Right lobe of liver (tissue), 6 donors: ENCODE measurements around the gene MAP3K4. TPM values are rescaled to one million over a fixed set of nuclear protein-coding genes. Genes with fewer than 3 reads are reported as not detected.
"Not testable (repeated sequence)": the region's sequence is repeated elsewhere in the genome, so short reads cannot be mapped to it uniquely, and the experiment has no call there.

Experiments used
- ATAC-seq, 4 donors: fragments of 200-7000 bp; cut with Tn5 transposase; one replicate each; pipeline ENCODE4 v1.9.1; 2020; ENCODE audit warnings: mild to moderate bottlenecking in 4 of 4, moderate library complexity in 4 of 4
- DNase-seq, 3 donors: peaks; one replicate each; pipeline ENCODE4 v3.0.0-alpha.2; 2020
- H3K27ac ChIP-seq, 3 donors: fragments of 200-600 bp; one replicate each; pipeline ENCODE4 v1.8.0; 2022
- H3K27me3 ChIP-seq, 2 donors: fragments of 200-600 bp; one replicate each; pipeline ENCODE4 v1.8.0; 2022
- H3K36me3 ChIP-seq, 4 donors: fragments of 200-600 bp; sonication (generic) in 1 of 4; one replicate each; pipeline versions ENCODE4 v1.5.1 to v1.8.0; 2017 to 2022; ENCODE audit warnings: control low read depth in 1 of 4
- H3K4me1 ChIP-seq, 4 donors: fragments of 200-600 bp; sonication (generic) in 1 of 4; one replicate each; pipeline versions ENCODE4 v1.5.1 to v1.8.0; 2017 to 2022; ENCODE audit warnings: control low read depth in 1 of 4
- H3K4me3 ChIP-seq, 3 donors: fragments of 200-600 bp; one replicate each; pipeline ENCODE4 v1.8.0; 2022
- H3K9me3 ChIP-seq, 4 donors: fragments of 200-600 bp; sonication (generic) in 1 of 4; one replicate each; pipeline versions ENCODE4 v1.5.1 to v1.8.0; 2017 to 2022; ENCODE audit warnings: control low read depth in 1 of 4
- CTCF ChIP-seq, 4 donors: fragments of 200-600 bp in 3 of 4; fragments of 450-650 bp in 1 of 4; IDR thresholded peaks; one replicate each; pipeline versions ENCODE4 v1.5.1 to v1.8.0; 2016 to 2022; ENCODE audit warnings: antibody characterized with exemption in 4 of 4, mild to moderate bottlenecking in 2 of 4
- POLR2A ChIP-seq: fragments of 450-650 bp; IDR thresholded peaks from one replicate; pipeline ENCODE4 v1.6.1; 2017; ENCODE audit warnings: antibody characterized with exemption, mild to moderate bottlenecking
- WGBS: methylation state at CpG from one replicate; pipeline ENCODE4 v1.1.6; 2018; ENCODE audit warnings: low coverage, low lambda C conversion rate; ENCODE audit not compliant: insufficient coverage; ENCODE audit errors: missing lambda C conversion rate; 5-methylcytosine and 5-hydroxymethylcytosine counted together
- intact Hi-C, 2 donors: fragments of 100-400 bp; cut with DNase I; formaldehyde crosslinking; loops; one replicate each; pipeline versions ENCODE4 v1.11.2 to v1.14.1; 2022
- total RNA-seq, 6 experiments: library from RNA; depleted of rRNA in 2 of 6; stranded (reverse); fragments of >200 nt in 2 of 6; fragmentation: NEBNext Ultra II Directional in 3 of 6; extraction: Animal tissue kit (Norgen Biotek cat#: 25700) in 3 of 6; gene quantifications; one replicate each; pipeline versions ENCODE4 v1.1.0 to v1.2.4, GENCODE V29; 2016 to 2023
- donor health status: DM: no; HTN: yes; CAD: no.
- donor health status: DM: no; HTN: no; CAD: no.
- donor health status: DM: no; HTN: no; CAD: no.
- donor health status: DM: no; HTN: yes; CAD: no.
- donor health status: DM: no; HTN: yes; CAD: no.

Gene MAP3K4
- total RNA-seq, 6 experiments from 2014 or later, result 9.4 to 20.5 (median 13.1) TPM

- Histone ChIP-seq H3K36me3 (no peaks in the 10 kb centered on the region), H3K27ac (no peak overlapping the region), H3K9me3 (peaks cover 0 to 4% (median 0%) of the 10 kb centered on the region in 4 donors), H3K27me3 (no peaks in the 10 kb centered on the region), H3K4me3 (no peak overlapping the region), H3K4me1 (no peaks in the 10 kb centered on the region)
- WGBS, result 73% methylated on average over 8 of the region's 8 CpGs
- ATAC-seq (no peak), DNase-seq (no peak)
- TF ChIP-seq POLR2A, result no peak
- no peak for TF ChIP-seq CTCF (IDR thresholded peaks at IDR 0.05)
- intact Hi-C loops, result no loop called here
These were observed 12.4 kb upstream of the MAP3K4 start for GRCh38 chr6:160979061-160979708.

- ATAC-seq, H3K36me3 ChIP-seq, H3K27me3 ChIP-seq, H3K4me3 ChIP-seq, H3K4me1 ChIP-seq, intact Hi-C loops, H3K27ac ChIP-seq, H3K9me3 ChIP-seq, DNase-seq: not testable (repeated sequence)
- no CpG with 5 or more reads among the region's 3 CpGs for WGBS
These were observed 8.1 kb upstream of the MAP3K4 start for GRCh38 chr6:160983377-160983948.

GRCh38 chr6:160986851-160987250 is 4.7 kb upstream of the MAP3K4 start:
- no peak overlapping the region for H3K4me3 ChIP-seq
- no peaks in the 10 kb centered on the region for H3K36me3 ChIP-seq
- 39% methylated on average over 2 of the region's 3 CpGs for WGBS
- ATAC-seq, result no peak
- H3K27me3 ChIP-seq, result no peaks in the 10 kb centered on the region
- H3K9me3 ChIP-seq, result peaks cover 0 to 4% (median 0%) of the 10 kb centered on the region in 4 donors
- DNase-seq, result no peak
- intact Hi-C loops, result no loop called here
- TF ChIP-seq POLR2A (no peak), CTCF (IDR thresholded peaks at IDR 0.05) (no peak)
- H3K4me1 ChIP-seq, result peaks cover 0 to 5% (median 0%) of the 10 kb centered on the region in 4 donors
- no peak overlapping the region for H3K27ac ChIP-seq

- no peaks in the 10 kb centered on the region for H3K36me3 ChIP-seq
- H3K27ac ChIP-seq, result no peak overlapping the region
- TF ChIP-seq CTCF (IDR thresholded peaks at IDR 0.05) (no peak), POLR2A (no peak)
- no peaks in the 10 kb centered on the region for H3K27me3 ChIP-seq
- H3K9me3 ChIP-seq, result peaks cover 0 to 4% (median 0%) of the 10 kb centered on the region in 4 donors
- DNase-seq (no peak), ATAC-seq (no peak)
- H3K4me1 ChIP-seq, result peaks cover 0 to 5% (median 0%) of the 10 kb centered on the region in 4 donors
- intact Hi-C loops, result no loop called here
- 46% methylated on average over 2 of the region's 3 CpGs for WGBS
- H3K4me3 ChIP-seq, result no peak overlapping the region
These were observed 4.3 kb upstream of the MAP3K4 start for GRCh38 chr6:160987265-160987664.

GRCh38 chr6:160990847-160991405 is 643 bp upstream of the MAP3K4 start:
- Histone ChIP-seq H3K9me3 (no peaks in the 10 kb centered on the region), H3K4me3 (peak overlapping the region; percentile 90 to 96 (median 94)), H3K36me3 (no peaks in the 10 kb centered on the region), H3K27me3 (no peaks in the 10 kb centered on the region), H3K4me1 (peaks cover 0 to 5% (median 0%) of the 10 kb centered on the region in 4 donors), H3K27ac (peak overlapping the region; percentile 76 to 89 (median 82))
- DNase-seq, result no peak
- no peak for ATAC-seq
- TF ChIP-seq CTCF (IDR thresholded peaks at IDR 0.05) (no peak), POLR2A (no peak)
- WGBS, result 3% methylated on average over 11 of the region's 15 CpGs
- intact Hi-C loops, result no loop called here
